ENCODE results near the gene GRB10.
"Not testable (repeated sequence)": the region's sequence is repeated elsewhere in the genome, so short reads cannot be mapped to it uniquely, and the experiment has no call there.

GRB10 gene

DNA sequence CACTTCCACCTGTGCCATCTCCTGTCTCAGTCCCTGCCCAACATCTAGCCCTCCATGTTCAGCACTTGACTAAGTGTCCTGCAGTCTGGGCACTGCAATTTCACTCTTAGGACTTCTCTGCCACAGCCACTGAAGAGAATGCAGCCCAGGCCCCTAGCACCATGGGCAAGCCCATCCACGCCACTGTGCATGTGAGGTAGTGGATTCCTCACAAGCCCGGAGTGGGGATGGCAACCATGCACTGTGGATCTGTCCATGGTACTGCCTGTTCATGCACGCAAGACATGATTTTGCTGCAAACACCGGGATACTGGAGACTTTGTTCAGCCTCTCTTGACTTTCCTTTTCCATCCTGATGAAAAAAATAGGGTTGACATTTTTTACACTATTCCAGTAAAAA, 229.8 kb downstream of the GRB10 start:
- no peak for TF ChIP-seq CTCF (IDR thresholded peaks at IDR 0.05; ENCODE audit: low read depth, low read length)
- DNase-seq (ENCODE audit: extremely low read depth, low read depth), result peak; percentile 12

DNA sequence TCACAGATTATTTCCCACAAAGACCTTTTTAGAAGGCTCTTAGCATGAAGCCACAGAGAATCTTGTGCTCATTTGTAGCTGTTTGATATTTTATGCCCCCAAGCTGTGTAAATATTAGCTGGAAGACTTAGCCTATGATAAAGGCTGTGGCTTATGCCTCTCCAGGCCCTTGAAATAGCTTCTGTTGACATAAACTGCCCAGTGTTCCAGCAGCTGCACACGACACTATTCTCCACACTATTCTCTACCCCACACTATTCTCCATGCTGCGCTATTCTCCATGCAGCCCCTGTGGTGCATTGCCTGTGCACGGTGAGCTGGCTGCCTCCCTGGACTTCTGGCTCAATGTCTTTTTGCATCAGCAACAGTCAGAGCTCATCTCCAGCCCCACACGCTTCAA, 230.6 kb downstream of the GRB10 start:
- no peak for DNase-seq (ENCODE audit: extremely low read depth, low read depth)
- no peak for TF ChIP-seq CTCF (IDR thresholded peaks at IDR 0.05; ENCODE audit: low read depth, low read length)

GRCh38 chr7:50545613-50546012, 237.1 kb downstream of the GRB10 start:
- not testable (repeated sequence) for DNase-seq (ENCODE audit: extremely low read depth, low read depth)

DNA sequence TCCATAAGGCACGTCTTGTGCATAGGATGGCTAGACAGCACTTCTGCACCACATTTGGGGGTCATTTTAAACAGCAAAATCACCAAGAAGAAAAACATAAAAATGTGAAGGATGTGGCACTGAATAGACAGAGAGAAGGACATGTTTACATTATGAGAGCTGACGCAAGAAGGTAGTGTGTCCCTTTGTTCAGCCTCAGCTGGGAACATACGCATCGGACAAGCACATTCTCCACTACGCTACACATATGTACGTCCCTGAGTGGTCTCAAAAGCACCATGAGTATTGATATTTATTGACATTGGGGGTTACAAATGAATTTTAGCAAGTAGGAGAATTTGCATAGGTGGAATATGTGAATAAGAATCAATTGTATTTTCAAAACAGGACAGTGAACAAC, 237.7 kb downstream of the GRB10 start:
- DNase-seq (ENCODE audit: extremely low read depth, low read depth), result no peak
- TF ChIP-seq CTCF (IDR thresholded peaks at IDR 0.05; ENCODE audit: low read depth, low read length), result no peak

DNA sequence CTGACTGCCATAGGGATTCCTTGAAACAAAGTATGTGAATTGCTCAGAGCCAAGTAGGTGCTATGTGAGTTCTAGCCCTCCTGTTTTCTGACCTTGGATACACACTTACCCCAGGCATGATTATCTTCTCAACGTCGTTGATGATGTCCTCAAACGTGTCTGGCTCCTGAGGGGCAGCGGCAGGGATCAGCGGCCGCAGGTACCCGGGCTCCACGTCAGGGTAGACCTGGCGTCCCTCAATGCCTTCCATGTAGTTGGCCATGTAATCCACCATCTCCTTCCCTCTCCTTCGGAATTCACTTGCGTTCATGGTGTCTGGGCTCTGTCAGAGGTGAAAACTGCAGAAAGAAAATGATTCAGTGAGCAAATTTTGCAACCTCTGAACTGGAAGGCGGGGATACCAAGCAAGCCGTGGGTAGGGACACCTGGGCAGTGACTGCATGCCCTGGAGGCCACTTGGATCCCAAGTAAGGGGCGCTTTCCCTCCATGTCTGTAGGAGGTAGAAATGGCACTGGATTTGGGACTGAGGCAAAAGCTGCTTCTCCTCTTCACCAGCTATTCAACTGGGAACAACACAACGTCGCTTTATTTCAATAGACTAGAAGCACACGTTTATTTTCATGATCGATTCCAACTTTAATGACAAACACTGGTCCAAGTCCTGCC, 238.8 kb downstream of the GRB10 start:
- DNase-seq (ENCODE audit: extremely low read depth, low read depth), result no peak
- no peak for TF ChIP-seq CTCF (IDR thresholded peaks at IDR 0.05; ENCODE audit: low read depth, low read length)

GRCh38 chr7:50542132-50542531, 240.6 kb downstream of the GRB10 start:
- no peak for DNase-seq (ENCODE audit: extremely low read depth, low read depth)
- no peak for TF ChIP-seq CTCF (IDR thresholded peaks at IDR 0.05; ENCODE audit: low read depth, low read length)

GRCh38 chr7:50540785-50541579, 241.7 kb downstream of the GRB10 start:
- TF ChIP-seq CTCF (IDR thresholded peaks at IDR 0.05; ENCODE audit: low read depth, low read length), result no peak
- DNase-seq (ENCODE audit: extremely low read depth, low read depth), result no peak

All from AG09319 (cell line).